B cell (primary cell): ENCODE measurements around the gene RYK.

Experiments
- CTCF ChIP-seq: fragments of 200-600 bp; IDR thresholded peaks from one replicate; pipeline ENCODE4 v1.8.0; 2022; ENCODE audit warnings: antibody characterized with exemption, mild to moderate bottlenecking
- EZH2 ChIP-seq: IDR thresholded peaks from 2 replicates; pipeline ENCODE4 v1.6.1; 2012; ENCODE audit warnings: borderline replicate concordance, low read depth, mild to moderate bottlenecking, moderate library complexity, low read length; ENCODE audit not compliant: insufficient read depth, poor library complexity, severe bottlenecking

GRCh38 chr3:134228479-134228878 is 22.2 kb downstream of the RYK start:
- TF ChIP-seq CTCF = no peak
- TF ChIP-seq EZH2 = no peak
